ENCODE results near the gene CHCHD6. TPM values are rescaled to one million over a fixed set of nuclear protein-coding genes. Genes with fewer than 3 reads are reported as not detected.

The CHCHD6 gene
- total RNA-seq, 1 experiment from 2014 or later = 40.9 TPM

GRCh38 chr3:126961791-126962461, 257.9 kb downstream of the CHCHD6 start (continued):
- TF ChIP-seq AFF4 (CRISPR knock-in tag; IDR thresholded peaks at IDR 0.05; ENCODE audit: borderline replicate concordance) = no peak
- no peak for TF ChIP-seq MXD4 (CRISPR knock-in tag; IDR thresholded peaks at IDR 0.05; ENCODE audit: borderline replicate concordance)
- no peak for TF ChIP-seq ZMAT4 (CRISPR knock-in tag; IDR thresholded peaks at IDR 0.05)
- no peak for TF ChIP-seq ZNF232 (CRISPR knock-in tag; IDR thresholded peaks at IDR 0.05)

DNA sequence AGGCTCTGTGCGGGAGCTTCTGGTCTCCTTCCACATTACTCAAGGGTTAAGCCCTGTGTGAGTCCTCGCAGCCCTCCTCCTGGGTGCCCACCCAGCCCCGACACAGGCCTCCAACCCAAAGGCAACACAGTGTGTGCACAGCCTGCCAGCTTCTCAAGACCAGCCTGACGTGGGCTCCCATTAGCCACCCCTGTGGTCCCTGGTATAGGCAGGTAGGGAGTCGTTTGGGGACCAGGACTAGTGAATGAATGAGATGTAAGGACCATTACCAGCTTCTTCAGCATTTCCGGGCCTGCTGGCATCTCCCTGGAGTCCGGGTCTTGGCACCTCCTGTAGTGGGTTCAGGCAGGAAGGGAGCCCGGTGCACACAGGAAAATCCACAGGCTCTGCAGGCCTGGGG, 258.7 kb downstream of the CHCHD6 start:
- ATAC-seq (no peak), DNase-seq (ENCODE audit: low spot score) (no peak)
- Mint-ChIP-seq H3K4me3 (no peak overlapping the region), H3K36me3 (no peaks in the 10 kb centered on the region), H3K9me3 (no peaks in the 10 kb centered on the region), H3K27ac (0 out of 2 replicates have a peak overlapping the region, but pooled peaks have one; percentile 65), H3K4me1 (peaks cover 16% of the 10 kb centered on the region), H3K27me3 (ENCODE audit: low read depth) (no peaks in the 10 kb centered on the region)
- ChIA-PET POLR2A (no interaction called here), CTCF (interaction anchor here (1.2 to 1.6 kb wide), 3 partner anchors 10 to 210 kb away, joined by 4 to 9 read pairs (median 5); partner anchors contain the start of gene PLXNA1)
- TF ChIP-seq CREB1 (CRISPR knock-in tag; IDR thresholded peaks at IDR 0.05) (no peak), RORB (CRISPR knock-in tag; IDR thresholded peaks at IDR 0.05) (no peak), ERG (CRISPR knock-in tag; IDR thresholded peaks at IDR 0.05) (no peak), ATF1 (CRISPR knock-in tag; IDR thresholded peaks at IDR 0.05) (no peak), PRRX2 (CRISPR knock-in tag; IDR thresholded peaks at IDR 0.05) (no peak), NFE2L1 (CRISPR knock-in tag; IDR thresholded peaks at IDR 0.05) (no peak), NFATC4 (CRISPR knock-in tag; IDR thresholded peaks at IDR 0.05) (no peak), PRDM15 (CRISPR knock-in tag; IDR thresholded peaks at IDR 0.05) (no peak), CREM (CRISPR knock-in tag; IDR thresholded peaks at IDR 0.05) (no peak), JUN (CRISPR knock-in tag; IDR thresholded peaks at IDR 0.05) (no peak)

Measured in WTC11 (cell line).